K562 (cell line): ENCODE measurements around the gene SHISAL1. TPM values are rescaled to one million over a fixed set of nuclear protein-coding genes. Genes with fewer than 3 reads are reported as not detected.

Experiments used
- ATAC-seq: fragments of 200-7000 bp; cut with Tn5 transposase; 3 replicates; pipeline ENCODE4 v1.9.1; 2020; ENCODE audit warnings: moderate library complexity
- BruUV-seq: library from RNA; stranded (reverse); fragments of 400-500 nt; replicated peaks from 2 replicates; lab custom pipeline; 2021; lab: Mats Ljungman, UMichigan
- CTCF ChIA-PET: fragments of 300-600 bp; formaldehyde crosslinking; extraction: SDS; loops from one replicate; lab custom pipeline; 2021; ENCODE audit warnings: low intra/inter-chr PET ratio; lab: Yijun Ruan, JAX
- POLR2A ChIA-PET: fragments of 300-600, 350-650 bp; sonication (Branson Sonifier 250); formaldehyde crosslinking; extraction: SDS; loops from one replicate; lab custom pipeline; 2021; ENCODE audit warnings: antibody characterized with exemption, inconsistent platforms; lab: Yijun Ruan, JAX
- DNase-seq, 4 experiments: peaks; one replicate each; pipeline versions ENCODE4 v3.0.0 to v3.0.0-alpha.2; 2011 to 2018; ENCODE audit warnings: low spot score in 3 of 4, mixed read lengths in 3 of 4; ENCODE audit errors: extremely low read depth in 1 of 4
- FAIRE-seq: peaks from 2 replicates; lab custom pipeline; 2011; peaks lifted over from hg19 to GRCh38; lab: Jason Lieb, UNC
- H2AFZ ChIP-seq: 2 replicates; pipeline ENCODE4 v1.6.0; 2011; ENCODE audit warnings: low read depth, low read length, control low read depth, inconsistent platforms
- H3K27ac ChIP-seq: fragments of 200-600 bp; 3 replicates; pipeline ENCODE4 v1.8.0; 2011; ENCODE audit warnings: low read depth, mild to moderate bottlenecking, control low read depth, inconsistent platforms, low read length, moderate library complexity, mixed read lengths; ENCODE audit errors: extremely low read depth
- H3K27me3 ChIP-seq, 2 experiments: fragments of 300-600 bp in 1 of 2; 2 replicates in 1 of 2; 3 replicates in 1 of 2; pipeline versions ENCODE4 v1.6.0 to v1.8.0; 2011; ENCODE audit warnings: inconsistent platforms in 2 of 2, low read length in 2 of 2, mild to moderate bottlenecking in 1 of 2, mixed read lengths in 1 of 2, moderate library complexity in 1 of 2; ENCODE audit not compliant: control insufficient read depth in 2 of 2, insufficient read depth in 2 of 2
- H3K36me3 ChIP-seq: fragments of 300-600 bp; 3 replicates; pipeline ENCODE4 v1.8.0; 2011; ENCODE audit warnings: mild to moderate bottlenecking, low read length, inconsistent platforms; ENCODE audit not compliant: control insufficient read depth, insufficient read depth
- H3K4me1 ChIP-seq, 2 experiments: fragments of 200-600 bp in 1 of 2; replicated peaks in 1 of 2; 2 replicates in 1 of 2; 3 replicates in 1 of 2; pipeline versions ENCODE4 v1.5.1 to v1.8.0; 2011; ENCODE audit warnings: inconsistent platforms in 2 of 2, low read length in 2 of 2, mild to moderate bottlenecking in 1 of 2, mixed read lengths in 1 of 2, moderate library complexity in 1 of 2; ENCODE audit not compliant: control insufficient read depth in 2 of 2, insufficient read depth in 2 of 2
- H3K4me2 ChIP-seq: 2 replicates; pipeline ENCODE4 v1.6.1; 2011; ENCODE audit warnings: low read length, control low read depth, inconsistent platforms, mixed read lengths; ENCODE audit not compliant: insufficient read depth
- H3K4me3 ChIP-seq: fragments of 200-600 bp; sonication (generic), shearing (Covaris generic); 2 replicates; pipeline ENCODE4 v1.5.1; 2016; ENCODE audit warnings: control low read depth, inconsistent platforms
- H3K79me2 ChIP-seq: fragments of 200-600 bp; 3 replicates; pipeline ENCODE4 v1.8.0; 2011; ENCODE audit warnings: low read length, inconsistent platforms; ENCODE audit not compliant: control insufficient read depth, insufficient read depth
- H3K9ac ChIP-seq, 2 experiments: 2 replicates each; pipeline versions ENCODE4 v1.6.0 to v1.6.1; 2011; ENCODE audit warnings: low read depth in 2 of 2, low read length in 2 of 2, control low read depth in 1 of 2, inconsistent platforms in 1 of 2, mild to moderate bottlenecking in 1 of 2, mixed read lengths in 1 of 2; ENCODE audit not compliant: insufficient read depth in 1 of 2
- H3K9me1 ChIP-seq: one replicate; pipeline ENCODE4 v1.6.0; 2011; ENCODE audit warnings: inconsistent platforms, mild to moderate bottlenecking, low read length, moderate library complexity; ENCODE audit not compliant: control insufficient read depth, insufficient read depth
- H3K9me3 ChIP-seq: replicated peaks from 2 replicates; pipeline ENCODE4 v1.5.1; 2011; ENCODE audit warnings: low read depth, low read length, inconsistent platforms; ENCODE audit not compliant: control insufficient read depth, insufficient read depth
- H4K20me1 ChIP-seq: replicated peaks from 2 replicates; pipeline ENCODE4 v1.6.1; 2011; ENCODE audit warnings: low read length, inconsistent platforms, mixed read lengths; ENCODE audit not compliant: control insufficient read depth, insufficient read depth
- FOXP4 ChIP-seq: sonication (generic); formaldehyde crosslinking; IDR thresholded peaks from 2 replicates; pipeline ENCODE4 v1.8.0; 2022; ENCODE audit warnings: mild to moderate bottlenecking, missing genetic modification reagents, borderline replicate concordance
- KLF6 ChIP-seq: fragments of 250-450 bp; sonication (Bioruptor Pico); IDR thresholded peaks from 2 replicates; pipeline ENCODE4 v1.4.0; 2020; ENCODE audit warnings: mild to moderate bottlenecking, moderate library complexity, borderline replicate concordance
- NONO ChIP-seq, 2 experiments: fragments of 200-400 bp in 1 of 2; fragments of 450-650 bp in 1 of 2; formaldehyde crosslinking in 1 of 2; IDR thresholded peaks; 2 replicates each; pipeline ENCODE4 v1.6.1; 2017; ENCODE audit warnings: low read depth in 2 of 2, mild to moderate bottlenecking in 2 of 2, moderate library complexity in 2 of 2, low read length in 1 of 2
- TCF3 ChIP-seq: sonication (generic); formaldehyde crosslinking; IDR thresholded peaks from 2 replicates; pipeline ENCODE4 v1.4.0; 2020; ENCODE audit warnings: mild to moderate bottlenecking, missing genetic modification reagents
- WGBS: fragments of 100-300 bp; shearing (Covaris generic); methylation state at CpG from one replicate; pipeline ENCODE4 v1.1.6; 2016; ENCODE audit warnings: low coverage, mixed read lengths; ENCODE audit not compliant: insufficient coverage; ENCODE audit errors: missing lambda C conversion rate; 5-methylcytosine and 5-hydroxymethylcytosine counted together
- in situ Hi-C: fragments of 300-500 bp; cut with MboI; formaldehyde crosslinking; loops from 4 replicates; pipeline ENCODE4 v1.15.0; 2018; ENCODE audit warnings: inconsistent platforms, mixed read lengths
- intact Hi-C: fragments of 100-400 bp; cut with micrococcal nuclease; formaldehyde crosslinking; loops from 2 replicates; pipeline ENCODE4 v1.14.2; 2022
- polyA plus RNA-seq, 8 experiments: library from polyadenylated mRNA; depleted of rRNA in 4 of 8; stranded (reverse) in 5 of 8; unstranded in 3 of 8; fragments of >200 nt; fragmentation: Nextera tagmentation in 2 of 8; fragmentation: Illumina TruSeq in 1 of 8; extraction: Ambion mirVana in 2 of 8; extraction: Trizol in 1 of 8; gene quantifications; 2 replicates each; pipeline versions ENCODE4 v1.2.1 to v1.2.3, GENCODE V29; 2011 to 2014; ENCODE audit warnings: inconsistent platforms in 1 of 8, missing spikeins in 1 of 8
- total RNA-seq, 7 experiments: library from RNA; depleted of rRNA in 6 of 7; stranded (reverse); fragments of >200 nt in 6 of 7; fragmentation: Illumina TruSeq in 2 of 7; extraction: Trizol in 2 of 7; gene quantifications; 2 replicates each; pipeline versions ENCODE4 v1.2.1 to v1.2.3, GENCODE V29; 2011 to 2021; ENCODE audit warnings: low replicate concordance in 1 of 7

The SHISAL1 gene
- total and polyA plus RNA-seq, 9 of the 15 experiments (the other 6 are each of a cell fraction or from before 2014, with no cell fraction given), result not detected

GRCh38 chr22:44287741-44288140 lies 25.0 kb downstream of the SHISAL1 start:
- H3K9ac ChIP-seq, result no peak overlapping the region
- H3K9me1 ChIP-seq, result no peaks in the 10 kb centered on the region
- H2AFZ ChIP-seq, result no peak overlapping the region
- ChIA-PET POLR2A (interaction anchor here (0.6 kb wide), 1 partner anchor 70 kb away, joined by 3 read pairs; no protein-coding TSS in a partner anchor), CTCF (no interaction called here)
- ATAC-seq (no peak), DNase-seq (no peak), FAIRE-seq (no peak)
- H4K20me1 ChIP-seq, result peaks cover 10% of the 10 kb centered on the region; the same call in 1 of the 2 replicates
- intact Hi-C loops (no loop called here), in situ Hi-C loops (no loop called here)
- no peak overlapping the region for H3K4me3 ChIP-seq
- H3K4me2 ChIP-seq, result no peak overlapping the region
- H3K27me3 ChIP-seq, result peaks cover 2 to 39% of the 10 kb centered on the region in 2 experiments; a peak in 3 of 5 replicates
- TF ChIP-seq NONO (IDR thresholded peaks at IDR 0.05; ENCODE audit: low read depth in 2 of 2, low read length in 1 of 2), result no peak
- no peak for TF ChIP-seq KLF6 (CRISPR knock-in tag)
- no peak for TF ChIP-seq TCF3 (CRISPR knock-in tag)
- TF ChIP-seq FOXP4, result no peak
- H3K4me1 ChIP-seq, result no peaks in the 10 kb centered on the region
- no TSS peak for BruUV-seq
- H3K27ac ChIP-seq, result no peak overlapping the region
- WGBS, result 0% methylated on average over 6 of the region's 13 CpGs
- H3K36me3 ChIP-seq, result no peaks in the 10 kb centered on the region
- H3K79me2 ChIP-seq, result no peaks in the 10 kb centered on the region
- no peaks in the 10 kb centered on the region for H3K9me3 ChIP-seq
